ENCODE results near the gene P2RY8.

GRCh38 chrX:1462596-1463251, 74.3 kb downstream of the P2RY8 start:
- TF ChIP-seq EZH2 (IDR thresholded peaks at IDR 0.05; ENCODE audit: borderline replicate concordance, insufficient read depth, low read depth, low read length, poor library complexity, severe bottlenecking) = no peak
- no peak for TF ChIP-seq CTCF (IDR thresholded peaks at IDR 0.05)

Data from B cell (primary cell).